Fibroblast of skin of scalp (primary cell): Measurements from ENCODE around the gene CIRBP. TPM values are rescaled to one million over a fixed set of nuclear protein-coding genes. Genes with fewer than 3 reads are reported as not detected.

Experiments used
- DNase-seq: peaks from one replicate; pipeline ENCODE4 v3.0.0-alpha.2; 2013
- polyA plus RNA-seq, 2 experiments: library from polyadenylated mRNA; unstranded; fragments of 120-200 nt; gene quantifications; one replicate each; pipeline ENCODE4 v1.2.1, GENCODE V29; 2013; ENCODE audit not compliant: insufficient read length in 2 of 2

Gene CIRBP
- 266 TPM for polyA plus RNA-seq (2013, experiment 1 of 2; ENCODE audit: insufficient read length)
- 240 TPM for polyA plus RNA-seq (2013, experiment 2 of 2; ENCODE audit: insufficient read length)

DNA sequence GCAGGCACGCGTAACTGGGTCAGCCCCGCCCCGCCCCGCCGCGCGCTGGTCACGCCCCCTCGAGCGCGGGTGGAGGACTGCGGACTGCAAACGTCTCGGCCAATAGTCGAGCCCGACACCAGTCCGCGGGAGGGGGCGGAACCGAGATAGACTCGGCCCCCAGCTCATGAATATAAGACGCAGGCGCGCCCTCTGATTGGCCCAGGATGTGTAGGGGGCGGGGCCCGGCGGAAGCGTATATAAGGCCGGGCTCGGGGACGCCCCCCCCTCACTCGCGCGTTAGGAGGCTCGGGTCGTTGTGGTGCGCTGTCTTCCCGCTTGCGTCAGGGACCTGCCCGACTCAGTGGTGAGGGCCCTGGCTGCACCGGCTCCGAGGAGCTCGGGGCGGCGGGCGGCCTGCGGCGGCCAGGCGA is at the start of gene CIRBP:
Gene CIRBP, plus strand, starts transcription at position 268 of the 413 bp plus-strand sequence. CDS start 1,602 bp downstream, outside the sequence.
- peak; percentile 100 for DNase-seq

DNA sequence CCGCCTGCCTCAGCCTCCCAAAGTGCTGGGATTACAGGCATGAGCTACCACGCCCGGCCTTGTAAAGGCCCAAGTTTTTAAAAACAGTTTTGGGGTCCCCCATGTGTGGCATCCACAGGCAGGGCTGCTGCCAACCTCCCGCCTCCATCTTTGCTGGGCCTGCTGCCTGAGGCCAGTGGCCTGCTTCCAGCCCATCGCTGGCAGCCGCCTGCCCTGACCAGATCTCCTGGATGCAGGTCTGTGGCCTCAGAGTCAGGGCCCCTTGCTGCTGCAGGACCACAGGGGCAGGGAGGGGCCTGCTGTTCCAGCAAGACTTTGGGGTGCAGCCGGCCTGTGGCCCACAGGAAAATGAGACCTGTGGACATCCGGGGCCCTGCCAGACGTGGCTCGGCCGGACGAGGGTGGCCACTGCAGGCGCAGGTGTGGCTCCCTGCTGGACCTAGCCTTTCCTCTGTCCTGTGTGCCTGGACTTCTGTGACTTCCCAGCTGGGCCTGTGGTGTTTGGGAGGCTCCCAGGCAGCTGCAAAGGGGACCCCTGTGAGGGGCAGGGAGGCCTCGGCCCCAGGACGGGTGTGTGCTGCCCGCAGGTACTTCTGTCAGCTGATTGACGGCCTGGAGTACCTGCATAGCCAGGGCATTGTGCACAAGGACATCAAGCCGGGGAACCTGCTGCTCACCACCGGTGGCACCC is 49.2 kb upstream of the CIRBP start:
- no peak for DNase-seq

DNA sequence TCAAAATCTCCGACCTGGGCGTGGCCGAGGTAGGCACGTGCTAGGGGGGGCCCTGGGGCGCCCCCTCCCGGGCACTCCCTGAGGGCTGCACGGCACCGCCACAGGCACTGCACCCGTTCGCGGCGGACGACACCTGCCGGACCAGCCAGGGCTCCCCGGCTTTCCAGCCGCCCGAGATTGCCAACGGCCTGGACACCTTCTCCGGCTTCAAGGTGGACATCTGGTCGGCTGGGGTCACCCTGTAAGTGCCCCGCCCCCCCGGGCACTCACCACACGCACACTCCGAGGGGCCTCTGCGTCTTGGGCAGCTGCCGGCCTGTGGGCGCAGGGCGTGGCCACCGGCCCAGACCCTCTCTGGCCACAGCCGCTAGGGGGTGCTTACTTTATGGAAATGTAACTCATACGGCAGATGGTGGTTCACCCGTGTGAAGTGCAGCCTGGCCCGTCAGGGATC is 48.6 kb upstream of the CIRBP start:
- DNase-seq, result no peak

DNA sequence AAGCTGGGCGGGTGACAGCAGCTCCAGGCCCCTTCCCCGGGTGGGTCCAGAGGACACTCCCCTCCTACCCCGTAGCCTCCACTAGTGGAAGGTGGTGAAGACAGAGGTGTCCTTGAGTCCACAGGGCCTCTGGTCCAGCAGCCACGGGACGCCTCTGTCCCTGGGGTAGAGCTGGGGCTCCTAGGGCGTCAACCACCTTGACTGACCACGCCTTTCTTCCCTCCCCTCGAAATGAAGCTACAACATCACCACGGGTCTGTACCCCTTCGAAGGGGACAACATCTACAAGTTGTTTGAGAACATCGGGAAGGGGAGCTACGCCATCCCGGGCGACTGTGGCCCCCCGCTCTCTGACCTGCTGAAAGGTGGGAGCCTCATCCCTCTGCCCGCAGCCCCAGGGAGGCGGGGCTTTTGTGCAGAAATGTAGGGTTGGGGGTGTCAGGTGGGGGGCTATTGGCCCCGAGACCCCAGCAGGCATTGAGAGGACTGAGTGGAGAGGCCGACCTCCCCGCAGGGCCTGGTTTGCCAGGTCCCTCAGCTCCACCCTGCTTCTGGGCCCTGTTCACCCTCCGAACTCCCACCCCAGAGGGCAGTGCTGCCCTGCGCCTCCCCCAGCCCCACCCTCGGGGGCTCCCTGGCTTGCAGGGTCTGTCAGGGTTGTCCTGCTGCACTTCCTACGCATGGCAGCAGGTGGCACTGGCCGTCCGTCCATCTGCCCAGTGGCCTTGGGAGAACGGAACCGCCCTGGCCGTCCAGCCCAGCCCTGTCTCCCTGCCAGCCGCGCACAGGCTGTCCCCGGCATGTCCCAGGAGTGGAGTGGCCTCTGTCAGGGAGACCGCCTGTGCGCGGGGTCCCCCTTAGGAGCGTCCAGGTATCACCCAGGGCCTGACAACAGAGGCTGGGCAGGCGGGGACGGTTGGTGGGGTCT is 47.9 kb upstream of the CIRBP start:
- DNase-seq, result peak; percentile 30

DNA sequence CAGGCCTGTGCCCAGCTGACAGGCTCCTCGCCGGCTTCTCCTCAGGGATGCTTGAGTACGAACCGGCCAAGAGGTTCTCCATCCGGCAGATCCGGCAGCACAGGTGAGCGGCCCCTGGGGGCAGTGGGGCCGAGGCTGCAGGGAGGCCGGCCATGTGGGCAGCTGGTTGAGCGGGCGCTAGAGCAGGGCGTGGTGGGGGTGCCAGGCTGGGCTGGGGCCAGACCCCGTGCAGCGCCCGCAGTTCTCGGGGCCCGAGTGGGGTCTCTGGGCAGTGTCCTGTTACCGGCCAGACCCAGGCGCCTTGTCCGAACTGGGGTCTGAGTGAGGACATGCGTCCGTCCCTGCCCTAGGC is 47.3 kb upstream of the CIRBP start:
- no peak for DNase-seq

DNA sequence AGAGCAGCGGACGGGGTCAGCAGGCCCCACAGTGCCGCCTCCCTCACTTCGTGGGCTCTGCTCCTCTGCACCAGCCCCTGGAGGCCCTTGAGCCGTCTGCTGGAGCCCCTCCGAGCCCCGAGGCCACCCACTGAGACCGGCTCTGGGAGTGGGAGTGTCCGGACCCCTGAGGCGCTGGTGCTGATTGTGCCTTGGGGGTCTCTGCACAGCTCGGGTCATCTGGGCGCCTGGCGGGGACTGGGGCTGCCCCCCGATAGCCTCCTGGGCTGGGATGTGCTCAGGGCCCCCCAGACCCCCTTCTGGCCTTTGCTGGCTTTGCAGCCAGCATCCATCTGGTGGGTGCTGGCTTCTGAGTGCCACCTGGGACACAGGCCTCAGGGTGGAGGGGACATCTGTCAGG is 46.7 kb upstream of the CIRBP start:
- no peak for DNase-seq

DNA sequence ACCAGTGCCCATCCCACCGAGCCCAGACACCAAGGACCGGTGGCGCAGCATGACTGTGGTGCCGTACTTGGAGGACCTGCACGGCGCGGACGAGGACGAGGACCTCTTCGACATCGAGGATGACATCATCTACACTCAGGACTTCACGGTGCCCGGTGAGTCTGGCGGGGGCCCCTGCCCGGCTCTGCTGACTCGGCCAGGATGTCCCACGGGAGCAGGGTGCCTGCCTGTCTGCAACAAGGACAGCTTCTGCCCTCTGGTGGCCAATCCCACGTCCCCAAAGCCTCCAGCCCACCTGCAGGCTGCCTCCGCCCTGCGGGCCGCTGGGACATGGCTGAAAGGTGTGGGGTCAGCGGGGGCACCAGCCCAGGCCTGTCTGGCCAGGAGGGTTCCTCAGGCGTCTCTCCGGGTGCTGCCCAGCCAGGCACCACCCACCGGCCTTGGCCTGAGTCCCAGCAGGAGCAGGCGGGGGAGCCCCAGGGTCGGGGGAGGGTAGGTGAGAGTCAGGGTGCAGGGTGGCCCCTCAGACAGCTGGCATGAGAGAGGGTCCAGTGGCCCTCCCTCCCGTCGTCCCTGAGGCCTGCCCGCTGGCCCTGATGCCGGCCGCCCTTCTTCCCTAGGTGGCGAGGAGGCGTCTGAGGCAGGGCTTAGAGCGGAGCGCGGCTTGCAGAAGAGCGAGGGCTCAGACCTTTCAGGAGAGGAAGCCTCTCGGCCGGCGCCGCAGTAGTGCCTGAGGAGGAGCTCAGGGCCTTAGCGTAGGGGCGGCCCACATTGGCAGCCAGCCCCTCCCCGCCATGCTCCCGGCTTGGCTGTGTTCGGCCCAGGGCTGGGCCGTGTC is 45.9 kb upstream of the CIRBP start:
- DNase-seq, result peak; percentile 36

DNA sequence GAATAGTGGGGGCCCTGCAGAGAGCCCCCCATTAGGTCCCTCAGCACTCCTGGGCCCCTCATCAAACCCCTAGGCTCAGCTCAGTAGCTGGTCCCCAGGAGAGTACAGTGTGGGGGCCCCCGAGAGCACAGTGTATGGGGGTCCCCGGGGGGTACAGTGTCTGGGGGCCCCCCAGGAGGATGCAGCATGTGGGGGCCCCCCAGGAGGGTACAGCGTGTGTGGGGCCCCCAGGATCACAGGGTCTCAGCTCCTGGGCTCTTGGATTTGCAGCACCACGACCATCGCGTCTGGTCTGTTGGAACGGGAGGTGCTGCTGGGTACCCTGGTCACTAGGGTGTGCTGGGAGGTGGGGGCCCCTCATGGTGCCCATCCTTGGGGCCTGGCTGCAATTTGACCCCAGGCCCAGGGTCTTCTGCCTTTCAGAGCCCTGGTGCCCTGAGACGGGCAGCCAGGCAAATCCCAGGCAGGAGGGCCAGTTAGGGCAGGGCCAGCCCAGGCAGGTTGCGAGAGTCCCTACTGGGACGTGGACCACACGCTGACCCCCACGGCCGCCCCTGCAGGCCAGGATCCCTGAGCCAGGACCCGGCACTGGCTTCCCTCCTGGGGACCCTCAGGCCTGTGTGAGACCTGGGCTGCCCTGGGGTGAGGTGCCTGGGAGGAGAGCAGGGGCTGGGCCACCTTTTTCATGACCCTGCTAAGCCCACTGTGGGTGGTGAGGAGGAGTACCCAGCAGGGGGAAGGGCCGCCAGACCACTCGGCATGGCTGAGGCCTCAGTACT is 44.9 kb upstream of the CIRBP start:
- no peak for DNase-seq

DNA sequence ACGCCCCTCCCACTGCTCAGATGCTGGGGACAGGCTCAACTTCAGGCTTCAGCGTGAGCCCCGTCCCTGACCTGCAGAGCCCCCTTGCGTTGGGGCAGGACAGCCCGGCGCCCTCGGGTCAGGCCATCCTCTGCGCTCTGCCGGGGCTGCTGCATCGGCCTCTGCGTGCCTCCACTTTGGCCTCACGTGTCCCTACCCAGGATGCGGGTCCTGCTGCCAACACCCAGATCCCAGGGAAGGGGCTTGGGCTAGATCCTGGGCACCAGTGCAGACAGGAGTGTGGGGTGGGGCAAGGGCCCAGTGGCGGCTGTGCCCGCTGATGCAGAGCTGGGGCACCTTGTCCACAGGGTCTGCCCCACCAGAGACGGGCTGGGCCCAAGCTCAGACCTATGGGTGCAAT is 44.3 kb upstream of the CIRBP start:
- no peak for DNase-seq

DNA sequence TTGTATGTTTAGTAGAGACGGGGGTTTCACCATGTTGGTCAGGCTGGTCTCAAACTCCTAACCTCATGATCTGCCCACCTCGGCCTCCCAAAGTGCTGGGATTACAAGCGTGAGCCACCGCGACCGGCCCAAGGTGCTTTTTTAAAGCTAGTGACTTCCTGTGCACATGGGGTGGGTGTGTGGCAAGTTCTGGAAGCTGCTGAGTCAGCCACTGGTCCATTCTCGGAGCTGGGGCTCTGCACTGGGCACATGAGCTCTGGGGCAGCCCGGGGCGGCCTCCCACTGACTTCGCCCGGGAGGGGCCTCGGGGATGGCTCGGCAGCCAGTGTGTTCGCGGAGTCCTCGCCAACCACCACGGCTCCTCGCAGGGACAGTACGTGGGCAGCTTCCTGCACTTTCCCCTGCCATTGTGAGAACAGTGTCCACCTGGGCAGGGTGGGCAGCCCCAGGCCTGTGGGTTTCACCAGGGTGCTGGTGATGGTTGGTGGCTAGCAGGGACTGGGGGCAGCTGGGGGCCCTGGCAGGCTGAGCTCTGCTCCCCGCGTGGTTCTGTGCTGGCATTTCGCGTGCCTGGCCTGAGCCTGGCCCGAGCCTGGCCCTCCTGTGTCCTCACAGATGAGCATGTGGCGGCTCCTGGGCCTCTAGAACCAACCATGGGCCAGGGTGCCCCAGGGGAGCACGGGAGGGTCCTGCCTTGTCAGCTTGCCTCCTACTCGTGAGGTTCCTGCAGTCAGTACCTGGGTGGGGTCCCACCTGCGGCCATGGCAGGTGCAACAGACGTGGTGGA is 43.5 kb upstream of the CIRBP start:
- DNase-seq, result no peak

DNA sequence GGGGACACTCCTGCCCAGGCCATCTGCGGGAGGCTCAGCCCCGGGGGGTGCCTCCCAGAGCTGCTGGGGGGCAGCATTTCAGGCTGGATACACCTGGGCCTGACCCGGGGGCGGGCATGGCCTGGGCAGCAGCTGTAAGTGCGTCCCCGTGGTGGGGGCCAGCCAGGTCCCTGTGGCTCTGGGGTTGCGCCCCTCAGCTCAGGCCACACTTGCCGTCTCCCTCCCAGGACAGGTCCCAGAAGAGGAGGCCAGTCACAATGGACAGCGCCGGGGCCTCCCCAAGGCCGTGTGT is 43.0 kb upstream of the CIRBP start:
- no peak for DNase-seq

DNA sequence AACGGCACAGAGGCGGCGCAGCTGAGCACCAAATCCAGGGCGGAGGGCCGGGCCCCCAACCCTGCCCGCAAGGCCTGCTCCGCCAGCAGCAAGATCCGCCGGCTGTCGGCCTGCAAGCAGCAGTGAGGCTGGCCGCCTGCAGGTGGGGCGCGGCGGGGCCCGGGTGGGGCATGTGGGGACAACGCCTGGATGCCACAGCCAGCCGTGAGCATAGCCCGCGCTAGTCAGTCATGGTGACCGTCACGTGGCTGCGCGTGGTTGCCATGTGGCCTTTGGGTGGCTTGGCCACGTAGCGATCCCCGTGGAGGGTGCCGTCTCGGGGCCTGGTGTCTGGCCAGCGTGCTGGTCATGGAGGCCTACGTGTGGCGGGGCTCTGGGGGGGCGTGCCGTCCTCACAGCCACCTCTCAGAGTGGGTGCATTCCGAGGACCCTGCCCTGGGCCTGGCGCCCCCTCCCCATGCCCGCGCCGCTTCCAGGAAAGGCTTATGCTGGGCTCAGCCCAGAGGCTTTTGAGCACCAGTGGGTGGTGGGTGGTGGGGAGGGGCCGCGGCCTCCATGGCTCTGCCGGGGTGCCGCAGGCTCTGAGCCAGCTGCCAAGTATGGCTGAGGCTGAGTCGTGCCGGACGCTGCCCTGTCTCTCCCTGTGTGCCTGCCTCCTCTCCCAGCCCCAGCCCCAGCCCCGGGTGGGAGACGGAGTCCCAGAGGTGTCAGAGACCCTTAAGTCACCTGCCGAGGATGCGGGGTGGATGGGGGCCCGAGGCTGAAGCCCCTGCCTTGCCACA is 42.4 kb upstream of the CIRBP start:
- no peak for DNase-seq

DNA sequence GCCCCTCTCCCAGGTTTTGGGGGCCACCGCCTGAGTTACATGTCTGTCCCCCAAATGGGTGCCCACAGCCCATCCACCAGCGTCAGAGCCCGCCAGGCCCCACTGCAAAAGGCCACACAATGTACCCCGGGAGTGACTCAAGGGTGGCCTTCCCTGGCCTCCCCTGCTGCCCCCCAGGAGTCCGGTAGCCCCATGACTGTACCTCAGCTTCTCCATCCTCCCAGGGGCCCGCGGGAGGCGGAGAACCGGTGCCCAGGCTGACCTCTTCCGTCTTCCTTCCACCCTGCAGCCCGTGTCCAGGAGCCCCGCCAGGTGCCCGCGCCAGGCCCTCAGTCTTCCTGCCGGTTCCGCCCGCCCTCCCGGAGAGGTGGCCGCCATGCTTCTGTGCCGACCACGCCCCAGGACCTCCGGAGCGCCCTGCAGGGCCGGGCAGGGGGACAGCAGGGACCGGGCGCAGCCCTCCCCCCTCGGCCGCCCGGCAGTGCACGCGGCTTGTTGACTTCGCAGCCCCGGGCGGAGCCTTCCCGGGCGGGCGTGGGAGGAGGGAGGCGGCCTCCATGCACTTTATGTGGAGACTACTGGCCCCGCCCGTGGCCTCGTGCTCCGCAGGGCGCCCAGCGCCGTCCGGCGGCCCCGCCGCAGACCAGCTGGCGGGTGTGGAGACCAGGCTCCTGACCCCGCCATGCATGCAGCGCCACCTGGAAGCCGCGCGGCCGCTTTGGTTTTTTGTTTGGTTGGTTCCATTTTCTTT is 41.7 kb upstream of the CIRBP start:
- DNase-seq, result no peak

DNA sequence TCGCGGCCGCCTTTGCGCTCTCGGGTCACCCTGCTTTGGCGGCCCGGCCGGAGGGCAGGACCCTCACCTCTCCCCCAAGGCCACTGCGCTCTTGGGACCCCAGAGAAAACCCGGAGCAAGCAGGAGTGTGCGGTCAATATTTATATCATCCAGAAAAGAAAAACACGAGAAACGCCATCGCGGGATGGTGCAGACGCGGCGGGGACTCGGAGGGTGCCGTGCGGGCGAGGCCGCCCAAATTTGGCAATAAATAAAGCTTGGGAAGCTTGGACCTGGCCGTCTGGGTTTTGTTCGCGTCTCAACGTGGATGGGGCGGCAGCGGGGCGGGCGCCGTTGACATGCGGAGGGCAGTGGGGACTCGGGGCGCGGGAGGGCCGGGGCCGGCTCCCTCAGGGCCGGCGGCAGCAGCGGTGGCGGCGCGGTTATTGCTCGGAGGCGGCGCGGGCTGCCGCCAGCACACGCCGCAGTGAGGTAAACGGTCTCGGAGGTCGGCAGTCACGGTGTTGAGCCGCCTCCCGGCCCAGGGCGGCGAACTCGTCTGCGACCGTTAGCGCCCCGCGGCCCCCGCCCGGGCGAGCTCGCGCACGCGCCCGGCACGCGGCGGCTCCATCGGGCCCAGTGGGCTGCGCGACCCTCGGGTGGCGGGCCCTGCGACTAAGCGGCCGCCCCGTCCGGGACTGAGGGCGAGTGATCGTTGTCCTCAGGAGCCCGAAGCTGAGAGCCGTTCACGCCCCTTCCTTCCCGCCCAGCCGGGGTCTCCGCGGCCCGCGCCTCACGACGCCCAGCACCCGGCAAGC is 40.8 kb upstream of the CIRBP start:
- DNase-seq, result no peak

DNA sequence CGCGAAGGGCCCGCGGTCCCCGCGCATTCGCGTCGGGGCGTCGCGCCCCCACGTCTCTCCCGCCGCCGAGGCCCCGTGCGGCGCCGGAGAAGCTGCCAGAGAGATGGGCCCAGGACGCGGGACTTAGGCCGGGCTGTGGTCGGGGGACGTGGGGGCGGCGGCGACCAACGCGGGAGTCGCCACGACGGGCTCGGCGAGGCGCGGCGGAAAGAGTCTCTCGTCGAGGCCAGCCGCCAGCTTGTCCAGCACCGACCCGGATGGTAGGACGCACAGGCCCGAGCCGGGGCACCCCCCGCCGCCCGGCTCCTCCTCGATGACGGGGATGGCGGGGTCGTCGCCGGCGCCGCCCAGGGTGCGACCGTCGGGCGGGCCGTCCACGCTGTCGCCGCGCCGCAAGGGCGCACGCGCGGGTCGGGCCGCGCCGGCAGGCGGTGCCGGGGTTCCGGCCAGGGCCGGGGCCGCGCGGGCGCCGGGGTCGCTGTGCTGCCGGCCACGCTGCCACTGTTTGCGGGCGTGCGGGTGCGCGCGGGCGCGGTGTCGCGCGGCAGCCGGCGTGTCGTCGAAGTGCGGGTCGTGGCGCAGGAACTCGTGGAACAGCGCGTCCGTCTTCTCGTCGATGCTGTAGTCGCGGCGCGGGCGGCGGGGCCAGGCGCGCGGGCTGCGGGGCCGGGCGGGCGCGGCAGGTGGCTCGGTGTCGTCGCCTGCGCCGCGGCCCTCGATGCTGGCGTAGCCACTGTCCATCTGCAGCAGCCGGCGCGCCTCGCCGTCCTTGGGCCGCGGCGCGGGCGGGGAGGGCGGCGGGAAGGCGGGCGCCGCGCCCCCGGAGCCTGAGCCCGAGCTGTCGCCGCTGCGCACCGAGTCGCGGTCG is 39.8 kb upstream of the CIRBP start:
- DNase-seq, result no peak

DNA sequence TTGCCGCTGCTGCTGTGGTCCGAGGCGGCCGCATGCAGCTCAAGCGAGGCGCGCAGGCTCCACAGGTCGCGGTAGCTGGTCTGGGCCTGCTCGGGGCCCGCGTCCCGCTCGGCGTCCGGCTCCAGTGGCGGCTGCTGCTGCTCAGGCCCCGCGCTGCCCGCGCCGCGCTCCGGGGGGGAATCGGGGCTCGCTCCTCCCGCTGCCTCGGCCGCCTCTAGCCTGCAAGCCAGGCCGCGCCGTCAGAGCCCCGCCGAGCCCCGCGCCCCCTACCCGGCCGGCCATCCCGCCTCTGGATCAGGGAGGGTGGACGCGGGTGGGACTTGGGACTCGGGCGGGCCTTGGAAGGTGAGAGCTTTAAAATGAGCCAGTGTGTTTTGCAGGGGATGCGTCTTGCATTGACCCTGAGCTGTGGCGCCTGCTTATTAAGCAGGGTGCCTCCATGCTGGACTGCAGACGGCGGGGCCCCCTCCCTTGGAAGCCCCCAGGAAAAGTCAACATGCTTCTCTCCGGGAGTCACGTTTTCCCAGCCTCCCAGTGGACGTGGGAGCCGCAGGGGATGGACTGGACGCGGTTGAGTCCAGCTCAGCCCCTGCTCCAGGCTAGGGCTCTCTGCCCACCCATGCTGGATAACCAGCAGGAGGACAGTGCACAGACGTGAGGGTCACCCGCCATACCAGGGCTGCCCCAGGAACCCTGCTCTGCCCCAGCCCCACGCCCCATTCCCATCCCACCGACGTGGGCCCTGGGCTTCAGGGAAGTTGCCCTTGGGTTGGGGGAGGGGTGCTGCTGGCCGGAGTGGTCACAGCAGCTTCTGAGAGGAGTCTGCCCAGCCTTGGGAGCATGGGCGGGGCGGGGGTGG is 39.0 kb upstream of the CIRBP start:
- DNase-seq, result no peak
